ENCODE measurements around the gene PMFBP1.

Gene PMFBP1

DNA sequence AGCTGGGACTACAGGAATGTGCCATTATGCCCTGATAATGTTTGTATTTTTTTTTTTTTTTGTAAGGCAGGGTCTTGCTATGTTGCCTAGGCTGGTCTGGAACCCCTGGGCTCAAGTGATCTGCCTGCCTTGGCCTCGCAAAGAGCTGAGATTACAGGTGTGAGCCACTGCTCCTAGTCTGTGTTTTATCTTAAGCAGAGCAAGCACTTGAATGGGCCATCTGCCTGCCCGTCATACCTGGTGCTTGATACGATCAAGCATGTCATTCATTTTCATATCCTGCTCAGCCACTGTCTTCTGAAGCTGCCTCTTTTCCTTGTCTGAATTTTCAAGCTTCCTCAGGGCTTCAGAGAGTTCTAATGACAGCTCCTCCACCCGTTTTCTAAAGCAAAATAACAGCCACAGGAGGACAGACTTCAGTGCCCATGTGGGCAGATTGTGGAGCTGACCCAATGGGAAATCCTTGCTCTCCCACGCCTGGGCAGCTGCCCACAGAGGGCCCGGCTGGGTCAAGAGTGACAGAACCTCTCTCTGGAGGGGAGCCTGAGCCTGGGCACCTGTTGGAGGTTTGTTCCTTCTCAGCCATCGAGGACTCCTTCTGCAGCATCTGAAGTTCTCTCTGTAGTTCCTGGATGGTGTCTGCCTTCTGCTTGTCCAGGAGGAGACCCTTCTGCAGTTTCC is 41.8 kb downstream of the PMFBP1 start:
- DNase-seq = no peak

DNA sequence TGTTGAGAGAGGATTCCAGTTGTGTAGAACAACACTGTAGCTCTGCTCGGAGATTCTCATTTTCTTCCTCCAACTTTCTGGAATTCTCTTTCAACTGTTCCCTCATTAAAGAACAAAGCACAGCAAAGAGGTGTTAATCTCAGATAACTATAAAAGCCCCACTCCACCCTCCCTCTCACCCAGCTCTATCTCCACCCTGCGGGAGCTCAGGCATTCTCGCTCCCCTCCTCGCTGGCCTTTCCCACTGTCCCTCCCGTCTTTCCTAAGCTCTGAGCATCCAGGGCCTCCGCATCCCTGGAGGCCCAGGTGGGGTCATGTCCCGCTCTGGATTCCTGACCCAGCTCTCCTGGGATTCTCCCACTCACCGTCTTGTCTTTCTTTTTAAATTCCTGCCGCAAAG is 43.3 kb downstream of the PMFBP1 start:
- no peak for DNase-seq

DNA sequence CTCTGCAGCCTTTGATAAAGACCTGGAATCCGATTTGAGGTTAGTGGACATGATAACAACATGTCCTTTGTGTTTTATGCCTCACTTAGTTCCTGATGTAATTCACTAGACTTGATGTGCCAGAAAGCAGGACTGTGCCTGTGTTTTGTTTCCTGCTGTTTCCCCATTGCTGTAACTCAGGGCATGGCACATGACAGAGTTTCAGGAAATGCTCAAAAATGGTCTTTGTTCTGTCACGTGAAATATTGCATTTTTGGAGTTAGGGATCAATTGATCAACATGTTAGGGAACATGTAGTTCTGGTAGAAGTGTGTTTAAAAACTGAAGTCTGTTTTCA is 45.6 kb downstream of the PMFBP1 start:
- no peak for DNase-seq

DNA sequence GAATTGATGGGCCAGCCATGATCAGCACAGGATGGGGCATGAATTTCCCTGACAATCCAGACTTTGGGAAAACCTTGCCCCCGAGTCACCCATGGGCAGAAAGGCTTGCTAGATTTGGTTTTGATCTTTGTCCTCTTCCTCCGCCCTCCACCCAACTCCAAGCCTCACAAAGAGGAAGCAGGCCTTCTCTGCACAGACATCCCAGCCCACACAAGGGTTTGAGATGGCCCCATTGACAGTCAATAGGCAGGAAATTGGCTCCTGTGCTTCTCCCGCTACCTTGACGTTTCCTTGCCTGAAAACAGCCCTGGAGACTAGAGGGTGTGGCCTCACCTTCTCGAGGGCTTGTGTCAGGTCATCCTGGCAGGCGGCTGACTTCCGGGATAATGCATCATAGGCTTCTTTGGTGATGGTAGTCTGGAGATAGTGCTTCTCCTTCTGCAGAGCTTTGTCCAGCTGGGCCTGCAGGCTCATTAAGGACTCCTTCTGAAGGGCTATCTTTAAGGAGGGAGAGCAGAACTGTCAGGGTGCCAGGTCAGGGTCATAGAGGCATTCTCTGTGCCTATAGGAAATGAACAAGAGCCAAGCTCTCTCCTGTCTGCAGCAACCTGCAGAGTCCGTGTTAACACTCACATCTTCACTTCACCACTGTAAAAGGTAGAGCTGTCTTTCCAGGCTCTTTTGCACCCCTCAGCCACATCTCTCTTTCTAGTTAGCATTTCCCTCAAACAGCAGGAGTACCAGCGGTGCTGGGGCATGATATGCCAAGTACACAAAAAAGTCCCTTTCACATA is 46.1 kb downstream of the PMFBP1 start:
- DNase-seq = peak in 1 of 56 donors; percentile 7

DNA sequence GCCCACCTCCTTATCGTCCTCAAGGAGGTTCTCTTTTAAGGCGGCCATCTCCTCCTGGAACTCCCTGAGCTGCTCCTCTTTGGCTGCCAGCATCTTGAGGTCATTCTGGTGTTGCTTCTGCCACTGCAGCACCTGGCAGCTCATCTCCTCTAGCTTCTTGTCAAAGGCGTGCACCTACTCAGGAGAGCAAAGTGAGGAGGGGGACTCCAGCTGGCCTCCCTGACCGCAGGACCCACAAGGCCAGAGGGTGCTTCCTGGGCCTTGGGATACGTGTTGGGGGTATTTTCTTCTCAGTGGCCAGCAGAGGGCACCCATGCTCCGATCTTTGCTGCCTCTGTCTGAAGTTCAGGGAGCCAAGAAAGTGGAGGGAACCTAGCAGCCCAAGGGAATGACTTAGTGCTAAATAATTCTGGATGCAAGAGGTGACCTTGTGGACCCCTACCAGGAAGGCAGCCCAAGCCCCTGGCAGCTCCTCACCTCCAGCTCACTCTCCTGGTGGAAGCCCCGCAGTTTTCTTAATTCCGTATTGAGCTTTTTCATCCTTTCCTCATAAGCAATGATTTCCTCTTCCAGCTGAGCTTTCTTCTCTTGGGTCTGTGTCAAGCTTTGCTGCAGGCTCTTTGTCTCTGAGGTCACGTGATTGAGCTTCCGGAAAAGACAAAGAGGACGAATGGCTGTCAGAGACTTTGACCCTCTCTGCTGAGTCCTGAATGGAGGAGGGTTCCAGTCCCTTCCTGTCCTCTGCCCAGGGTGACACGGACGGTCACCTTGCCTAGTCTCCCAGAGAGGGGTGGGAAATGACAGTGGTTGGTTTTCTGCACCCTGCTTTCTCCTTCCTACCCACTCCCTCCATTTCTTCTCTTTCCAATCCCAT is 47.0 kb downstream of the PMFBP1 start:
- peak in 53 of 56 donors; percentile 3 to 78 (median 55) for DNase-seq

DNA sequence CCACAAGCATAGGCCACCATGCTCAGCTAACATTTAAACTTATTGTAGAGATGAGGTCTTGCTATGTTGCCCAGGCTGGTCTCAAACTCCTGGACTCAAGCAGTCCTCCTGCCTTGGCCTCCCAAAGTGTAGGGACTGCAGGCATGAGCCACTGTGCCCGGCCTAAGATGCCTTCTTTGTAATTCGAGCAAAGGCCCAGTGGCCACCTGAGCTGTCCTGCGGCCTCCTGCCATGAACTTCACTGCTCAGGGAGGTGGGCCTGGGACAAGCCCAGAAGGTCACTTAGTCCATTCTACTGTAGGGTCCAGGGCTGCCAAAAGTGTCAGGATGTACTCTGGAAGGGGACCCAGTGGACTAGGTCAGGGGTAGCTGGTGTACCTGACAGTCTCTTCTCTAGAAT is 47.8 kb downstream of the PMFBP1 start:
- no peak for DNase-seq

DNA sequence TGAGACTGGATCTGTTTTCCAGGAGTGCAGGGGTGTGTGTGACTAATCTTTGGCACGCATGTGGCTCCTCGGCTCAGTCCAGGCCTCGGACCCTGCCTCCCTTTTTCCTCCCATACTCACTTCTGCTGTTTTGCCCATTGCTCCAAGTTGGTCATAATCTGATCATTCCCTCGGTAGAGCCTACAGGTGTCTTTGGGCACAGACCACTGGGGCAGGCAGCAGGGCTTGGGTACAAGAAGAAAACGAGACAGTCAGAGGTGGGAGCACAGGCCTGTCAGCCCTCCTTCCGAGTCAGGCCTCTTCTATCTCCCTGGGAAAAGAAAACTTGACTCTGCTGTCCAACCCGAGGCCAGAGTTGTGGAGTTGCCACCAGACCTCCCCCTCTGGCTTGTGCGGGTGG is 48.5 kb downstream of the PMFBP1 start:
- no peak for DNase-seq

DNA sequence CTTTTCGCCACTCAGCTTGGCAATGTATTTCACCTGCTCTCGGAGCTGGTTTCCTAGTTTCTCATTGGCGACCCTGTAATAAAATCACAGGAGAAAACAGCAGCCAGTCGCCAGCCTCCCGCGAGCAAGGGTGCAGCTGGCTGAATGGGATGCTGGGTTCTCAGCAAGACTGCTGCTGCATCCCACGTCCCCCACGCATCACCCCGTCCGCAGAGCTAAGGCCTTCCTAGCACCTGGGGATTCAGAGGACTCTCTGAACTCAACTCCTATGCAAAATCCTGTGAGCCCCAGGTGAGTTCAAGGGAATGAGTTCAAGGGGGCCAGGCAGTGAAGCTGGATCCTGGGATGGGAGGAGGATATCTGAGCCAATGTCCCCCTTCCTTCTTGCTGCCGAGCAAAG is 49.0 kb downstream of the PMFBP1 start:
- no peak for DNase-seq

DNA sequence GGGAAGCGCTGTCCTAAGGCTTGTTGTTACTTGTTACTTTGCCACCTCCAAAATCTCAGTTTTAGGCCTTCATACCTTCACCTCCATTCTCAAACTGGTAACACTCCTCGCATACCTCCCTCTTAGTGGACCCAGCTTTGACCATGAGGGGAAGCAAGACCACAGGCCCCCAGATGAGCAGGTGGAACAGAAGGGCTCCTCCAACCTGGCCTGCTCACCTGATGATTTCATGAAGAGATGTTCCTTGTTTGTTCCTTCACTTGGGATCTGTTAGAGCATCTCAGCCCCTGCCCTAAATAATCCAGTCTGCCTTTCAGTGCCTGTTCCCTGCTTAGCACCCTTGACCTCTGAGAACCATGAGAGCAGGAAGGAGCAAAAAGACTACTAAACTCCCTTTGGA is 49.6 kb downstream of the PMFBP1 start:
- no peak for DNase-seq

DNA sequence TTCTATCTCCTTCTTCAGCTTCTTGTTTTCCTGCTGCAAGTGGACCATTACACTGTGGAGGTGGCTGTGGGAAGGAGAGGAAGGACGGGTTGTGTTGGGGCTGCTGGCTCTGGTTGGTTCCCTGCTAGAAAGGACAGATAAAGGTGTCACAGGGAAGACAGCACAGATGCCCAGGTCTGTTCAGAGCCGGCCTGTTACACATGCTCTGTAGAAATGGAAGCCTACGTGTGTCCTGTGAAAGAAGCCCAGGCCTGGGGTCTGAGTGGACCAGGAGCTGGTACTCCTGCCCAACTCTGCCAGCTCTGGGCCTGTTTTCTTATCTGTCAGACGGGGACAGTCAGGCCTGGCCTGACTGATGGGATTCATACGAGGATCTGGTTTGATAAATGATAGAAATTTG is 51.9 kb downstream of the PMFBP1 start:
- no peak for DNase-seq

DNA sequence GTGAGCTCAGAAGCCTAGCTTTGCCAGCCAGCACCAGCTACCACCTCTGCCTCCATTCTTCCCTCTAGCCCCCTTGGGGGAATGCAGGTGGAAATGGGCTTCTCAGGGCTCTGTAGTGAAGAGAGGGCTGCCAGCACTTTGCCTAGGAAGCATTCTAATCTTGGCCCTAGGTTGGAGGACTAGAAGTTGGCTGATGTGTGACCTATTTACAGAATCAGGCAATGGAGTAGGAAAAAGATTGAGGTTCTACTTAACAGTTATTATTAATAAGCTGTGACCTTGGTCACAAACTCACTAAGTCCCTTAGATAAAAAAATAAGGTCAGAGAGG is 58.4 kb downstream of the PMFBP1 start:
- DNase-seq = no peak

DNA sequence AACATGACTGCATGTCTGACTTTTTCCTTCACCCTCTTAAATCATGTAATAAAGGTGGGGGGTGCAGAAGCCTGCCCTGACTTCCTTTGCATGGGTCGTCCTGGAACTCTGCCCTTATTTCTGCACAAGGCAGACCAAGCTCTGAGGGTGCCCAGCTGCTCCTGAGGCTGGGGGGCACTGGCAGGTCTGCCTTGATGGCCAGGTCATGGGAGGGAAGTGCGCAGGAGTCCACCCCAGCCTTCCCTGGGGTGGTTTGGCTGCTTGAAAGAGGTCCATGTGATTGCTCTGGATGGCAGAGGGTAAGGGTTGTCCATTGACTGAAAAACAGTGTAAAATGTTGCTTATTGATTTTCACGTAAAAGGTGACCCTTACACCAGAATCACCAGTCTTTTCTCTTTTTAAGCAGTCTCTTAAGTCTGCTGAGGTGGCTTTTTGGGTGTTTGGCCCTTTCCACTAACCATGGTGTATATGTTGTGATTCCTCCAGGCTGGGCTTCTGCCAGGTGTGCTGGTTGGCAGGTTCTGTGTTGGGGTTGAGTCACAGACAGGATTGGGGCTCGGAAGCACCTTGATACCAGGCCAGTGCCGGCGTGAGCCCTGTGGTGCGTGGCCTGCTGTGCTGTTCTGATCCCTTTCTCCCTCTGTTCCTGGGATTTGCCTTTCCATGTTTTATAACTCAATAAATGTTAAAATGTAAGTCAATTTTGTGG is 58.9 kb downstream of the PMFBP1 start:
- DNase-seq = no peak

DNA sequence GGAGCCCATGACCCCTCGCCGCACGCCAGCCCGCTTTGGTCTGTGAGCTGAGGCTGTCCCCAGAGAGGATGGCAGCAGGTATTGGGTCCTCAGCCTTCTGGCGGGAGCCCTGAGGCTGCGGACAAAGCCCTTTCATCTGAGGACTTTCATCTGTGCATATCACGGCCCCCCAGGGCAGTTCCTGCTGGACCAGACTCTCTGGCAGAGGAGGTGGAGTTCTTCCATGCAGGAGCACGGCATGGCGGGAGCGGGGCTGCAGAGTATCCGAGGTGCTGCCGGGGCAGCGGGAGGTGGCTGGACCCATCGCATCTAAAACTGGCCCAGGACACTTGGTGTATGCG is 59.5 kb downstream of the PMFBP1 start:
- DNase-seq = no peak

DNA sequence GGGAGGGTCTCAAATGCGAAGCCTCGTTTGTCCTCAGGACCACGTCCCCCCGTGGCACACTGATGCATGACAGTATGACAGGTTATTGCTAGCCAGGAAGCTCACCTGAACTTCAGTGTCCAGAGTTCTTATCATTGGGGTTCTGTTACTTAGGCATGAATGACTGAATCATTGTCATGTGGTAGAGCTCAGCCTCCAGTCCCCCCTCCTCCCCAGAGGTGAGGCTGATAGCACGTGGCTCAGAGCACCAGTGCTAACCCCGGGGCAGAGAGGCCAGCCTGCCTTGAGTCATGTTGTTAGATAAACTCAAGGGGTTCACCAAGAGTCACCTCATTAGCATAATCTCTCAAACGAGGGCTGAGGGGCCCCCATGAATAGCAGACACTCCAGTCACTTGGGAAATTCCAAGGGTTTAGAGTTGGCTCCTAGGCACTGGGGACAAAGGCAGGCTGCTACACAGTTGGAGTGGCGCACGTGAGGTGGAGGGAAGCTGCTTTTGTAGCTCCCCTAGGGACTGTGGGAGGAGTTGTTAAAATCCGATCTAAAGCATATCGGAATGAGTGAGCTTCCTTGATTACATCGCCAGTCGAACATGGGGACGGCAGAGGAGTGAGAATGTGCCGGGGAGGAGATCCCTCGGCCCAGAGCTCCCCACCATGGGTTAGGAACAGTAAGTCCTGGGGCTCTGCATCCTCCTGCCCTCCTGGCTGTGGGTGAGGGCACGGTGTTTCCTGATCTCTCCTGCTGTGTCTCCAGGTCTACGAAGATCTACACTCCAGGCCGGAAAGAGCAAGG is 60.1 kb downstream of the PMFBP1 start:
- no peak for DNase-seq

DNA sequence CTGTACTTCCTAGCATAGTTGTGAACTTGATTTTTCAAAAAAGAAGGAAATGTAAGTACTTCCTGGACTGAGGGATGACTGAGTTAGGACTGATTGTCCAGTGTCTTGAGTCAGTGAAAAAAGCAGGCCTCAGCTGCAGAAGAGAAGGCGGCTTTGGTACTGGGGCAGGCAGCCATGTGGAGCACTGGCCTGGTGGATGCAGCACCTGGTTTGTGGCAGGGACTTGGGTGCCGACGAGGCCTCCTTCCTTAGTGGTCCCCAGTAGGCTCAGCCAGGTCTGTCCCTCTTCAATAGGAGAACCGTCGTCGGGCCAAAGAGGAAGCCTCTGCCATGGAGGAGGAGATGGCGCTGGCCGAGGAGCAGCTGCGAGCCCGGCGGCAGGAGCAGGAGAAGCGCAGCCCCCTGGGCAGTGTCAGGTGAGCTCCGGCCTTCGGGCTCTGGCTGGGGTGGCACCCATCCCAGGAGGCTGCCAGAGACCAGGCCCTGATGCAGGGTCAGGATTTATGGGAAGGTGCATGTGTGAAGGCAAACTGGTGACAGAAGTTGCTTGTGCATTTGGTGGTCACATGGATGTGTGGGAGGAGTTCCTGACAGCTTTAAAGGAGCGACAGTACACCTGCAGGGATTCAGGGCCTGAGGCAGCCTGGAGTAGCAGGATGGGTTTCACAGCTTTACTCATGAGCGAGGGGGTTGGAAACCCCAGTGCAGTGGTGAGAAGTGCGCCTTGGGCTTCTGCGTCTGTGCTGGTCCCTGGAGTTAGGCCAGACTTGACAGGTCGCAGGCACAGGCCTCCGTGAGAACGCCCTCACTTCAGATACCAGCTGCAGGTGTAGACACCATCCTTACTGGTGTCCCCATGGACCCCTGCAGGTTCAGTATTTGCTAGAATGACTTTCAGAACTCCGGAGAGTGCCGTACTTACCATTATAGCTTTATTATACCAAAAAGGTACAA is 61.0 kb downstream of the PMFBP1 start:
- DNase-seq = no peak

DNA sequence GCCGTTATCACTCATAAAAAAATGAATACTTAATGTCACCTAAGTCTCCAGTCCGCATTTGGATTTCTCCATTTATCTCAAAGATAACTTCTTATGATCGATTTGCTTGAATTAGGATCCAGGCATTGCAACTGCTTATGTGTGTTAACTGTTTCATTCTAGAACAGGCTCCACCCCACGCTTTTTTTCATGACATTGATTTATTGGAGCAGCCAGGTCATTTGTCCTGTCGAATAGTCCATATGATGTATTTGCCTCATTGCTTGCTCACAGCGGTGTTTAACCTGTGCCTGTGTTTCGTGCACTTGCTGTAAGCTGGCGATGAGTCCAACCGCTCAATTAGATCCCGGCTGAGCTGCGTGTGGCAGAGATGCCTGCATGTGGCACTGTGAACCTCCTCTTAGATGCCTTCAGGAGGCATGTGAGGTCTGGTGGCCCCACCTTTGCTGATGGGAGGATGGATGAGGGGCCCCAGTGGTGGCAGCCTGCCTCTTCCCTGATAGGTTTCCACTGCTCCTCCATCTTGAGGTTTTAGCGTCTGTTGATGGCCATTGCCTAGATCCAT is 61.9 kb downstream of the PMFBP1 start:
- no peak for DNase-seq

DNA sequence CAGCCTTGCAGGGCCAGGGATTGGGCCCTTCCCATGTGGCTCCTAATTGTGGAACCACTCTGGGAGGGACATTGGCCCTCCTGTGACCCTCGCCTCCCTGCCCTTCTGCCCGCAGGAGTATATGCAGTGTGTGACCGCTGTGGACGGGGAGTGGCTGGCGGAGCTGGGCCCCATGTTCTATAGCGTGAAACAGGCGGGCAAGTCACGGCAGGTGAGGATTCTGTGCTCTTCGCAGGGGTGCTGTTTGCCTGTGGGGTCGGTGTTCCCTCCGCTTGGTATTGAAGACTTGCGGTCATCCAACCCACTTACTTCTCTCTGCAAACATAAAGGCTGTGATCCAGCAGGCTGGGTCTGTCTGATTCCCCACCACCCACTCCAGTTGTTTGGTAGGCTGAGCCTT is 62.7 kb downstream of the PMFBP1 start:
- DNase-seq = no peak

DNA sequence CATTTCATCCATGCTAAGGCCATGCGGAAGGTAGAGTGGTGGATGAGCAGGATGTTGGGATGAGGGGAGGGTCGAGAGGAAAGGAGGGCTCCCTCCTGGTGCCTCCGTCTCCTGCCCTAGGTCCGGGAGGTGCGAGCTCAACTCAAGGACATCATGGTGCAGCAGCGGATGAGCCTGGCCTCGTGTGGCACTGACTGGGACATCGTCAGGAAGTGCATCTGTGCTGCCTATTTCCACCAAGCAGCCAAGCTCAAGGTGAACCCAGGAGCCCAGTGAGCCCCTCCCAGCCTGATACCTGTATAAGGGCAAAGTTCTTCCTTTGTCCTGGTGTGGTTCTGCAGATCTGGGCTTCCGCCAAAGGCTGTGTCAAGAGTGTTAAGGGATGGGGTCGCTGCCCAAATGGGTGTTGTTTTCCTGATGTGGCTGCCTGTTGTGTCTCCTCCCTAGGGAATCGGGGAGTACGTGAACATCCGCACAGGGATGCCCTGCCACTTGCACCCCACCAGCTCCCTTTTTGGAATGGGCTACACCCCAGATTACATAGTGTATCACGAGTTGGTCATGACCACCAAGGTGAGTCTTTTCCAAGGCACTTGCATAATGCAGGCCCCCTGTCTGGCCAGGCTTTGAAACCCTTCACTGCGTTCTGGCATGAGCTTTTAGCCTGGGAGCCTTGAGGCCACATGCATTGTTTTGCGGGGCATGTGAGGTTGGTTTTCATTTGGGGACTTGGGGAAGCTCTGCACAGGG is 63.4 kb downstream of the PMFBP1 start:
- DNase-seq = no peak

DNA sequence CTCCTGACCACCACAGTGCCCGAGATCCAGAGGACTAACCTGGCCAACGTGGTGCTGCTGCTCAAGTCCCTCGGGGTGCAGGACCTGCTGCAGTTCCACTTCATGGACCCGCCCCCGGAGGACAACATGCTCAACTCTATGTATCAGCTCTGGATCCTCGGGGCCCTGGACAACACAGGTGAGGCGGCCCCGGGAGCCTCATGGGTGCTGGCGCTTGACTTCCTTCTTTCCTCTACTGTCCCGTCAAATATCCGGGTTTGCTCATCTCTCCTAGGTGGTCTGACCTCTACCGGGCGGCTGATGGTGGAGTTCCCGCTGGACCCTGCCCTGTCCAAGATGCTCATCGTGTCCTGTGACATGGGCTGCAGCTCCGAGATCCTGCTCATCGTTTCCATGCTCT is 64.6 kb downstream of the PMFBP1 start:
- no peak for DNase-seq
